Activated B cell treated with CpG ODN at 0.5 μM for 24 hours (primary cell): ENCODE measurements around the gene ABCD4. TPM values are rescaled to one million over a fixed set of nuclear protein-coding genes. Genes with fewer than 3 reads are reported as not detected.
"Not testable (repeated sequence)": the region's sequence is repeated elsewhere in the genome, so short reads cannot be mapped to it uniquely, and the experiment has no call there.

Experiments
- ATAC-seq: fragments of 200-7000 bp; cut with Tn5 transposase; one replicate; pipeline ENCODE4 v1.10.0; 2021; ENCODE audit warnings: low read depth, mild to moderate bottlenecking, moderate library complexity
- CTCF ChIA-PET: fragments of 350-600 bp; sonication (Branson Sonifier 250); formaldehyde crosslinking; loops from one replicate; lab custom pipeline; 2021; ENCODE audit warnings: antibody characterized with exemption; lab: Charles Lee
- POLR2A ChIA-PET: fragments of 350-600 bp; sonication (Branson Sonifier 250); formaldehyde crosslinking; loops from one replicate; lab custom pipeline; 2021; ENCODE audit warnings: antibody characterized with exemption; lab: Charles Lee
- DNase-seq: peaks from one replicate; pipeline ENCODE4 v3.0.0; 2022
- H3K27ac Mint-ChIP-seq: one replicate; pipeline ENCODE4 v1.8.0; 2020; ENCODE audit warnings: mixed read lengths
- H3K27me3 Mint-ChIP-seq: one replicate; pipeline ENCODE4 v1.8.0; 2021; ENCODE audit warnings: mixed read lengths
- H3K36me3 Mint-ChIP-seq: one replicate; pipeline ENCODE4 v1.8.0; 2021; ENCODE audit warnings: low read depth, mixed read lengths
- H3K4me1 Mint-ChIP-seq: one replicate; pipeline ENCODE4 v1.8.0; 2021; ENCODE audit warnings: mixed read lengths
- H3K4me3 Mint-ChIP-seq: one replicate; pipeline ENCODE4 v1.8.0; 2020; ENCODE audit warnings: mild to moderate bottlenecking, mixed read lengths
- H3K9me3 Mint-ChIP-seq: one replicate; pipeline ENCODE4 v1.8.0; 2020; ENCODE audit warnings: mixed read lengths
- CTCF ChIP-seq: fragments of 200-600 bp; IDR thresholded peaks from one replicate; pipeline ENCODE4 v1.8.0; 2022; ENCODE audit warnings: antibody characterized with exemption, mild to moderate bottlenecking
- intact Hi-C: fragments of 100-400 bp; cut with micrococcal nuclease; formaldehyde crosslinking; loops from one replicate; pipeline ENCODE4 v1.15.1; 2024
- total RNA-seq: library from RNA; stranded (reverse); gene quantifications from 2 replicates; pipeline ENCODE4 v1.2.3, GENCODE V29; 2022

The ABCD4 gene
- total RNA-seq, 1 donor from 2014 or later: 78.4 TPM

DNA sequence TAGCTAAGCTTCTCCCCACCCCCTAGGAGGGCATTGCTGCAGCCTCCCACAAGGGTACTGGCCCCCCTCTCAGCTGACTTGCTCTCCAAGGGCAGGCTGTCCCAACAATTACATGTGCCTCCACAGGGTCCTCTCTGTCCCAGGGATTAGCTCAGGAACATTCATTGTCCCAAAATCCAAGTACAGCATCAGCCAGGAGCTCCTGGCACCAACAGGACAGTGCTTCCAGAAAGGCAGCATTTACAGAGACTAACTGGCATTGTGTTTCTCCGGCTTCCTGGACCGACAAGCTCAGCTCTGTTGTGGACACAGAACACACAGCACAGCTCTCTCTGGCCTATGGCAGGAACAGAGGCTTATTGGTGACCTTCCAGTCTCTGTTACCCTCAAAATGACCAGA lies 21.7 kb downstream of the ABCD4 start:
- DNase-seq: no peak
- no peak for TF ChIP-seq CTCF
- ChIA-PET CTCF (no interaction called here), POLR2A (no interaction called here)
- peaks cover 10% of the 10 kb centered on the region for H3K9me3 Mint-ChIP-seq
- H3K27me3 Mint-ChIP-seq: no peaks in the 10 kb centered on the region
- intact Hi-C loops: no loop called here
- peaks cover 37% of the 10 kb centered on the region for H3K36me3 Mint-ChIP-seq
- H3K4me1 Mint-ChIP-seq: peaks cover 2% of the 10 kb centered on the region
- no peak for ATAC-seq
- H3K27ac Mint-ChIP-seq: no peak overlapping the region
- no peak overlapping the region for H3K4me3 Mint-ChIP-seq

DNA sequence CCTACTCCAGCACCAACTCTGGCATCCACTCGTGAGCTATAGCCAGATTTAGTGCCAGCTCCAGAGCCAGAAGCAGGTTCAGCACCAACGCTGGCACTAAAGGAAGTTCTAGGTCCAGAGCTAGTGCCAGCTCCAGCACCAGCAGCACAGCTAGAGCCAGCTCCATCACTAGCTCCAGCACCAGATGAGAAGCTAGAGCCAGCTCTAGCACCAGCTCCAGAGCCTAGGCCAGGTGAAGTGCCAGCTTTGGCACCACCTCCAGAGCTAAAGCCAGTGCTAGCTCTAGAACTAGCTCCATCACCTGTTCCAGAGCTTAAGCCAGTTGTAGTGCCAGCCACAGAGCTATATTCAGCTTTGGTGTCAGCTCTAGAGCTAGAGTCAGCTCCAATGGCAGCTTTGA lies 24.7 kb downstream of the ABCD4 start:
- DNase-seq (no peak), ATAC-seq (no peak)
- ChIA-PET CTCF (interaction anchor here (0.8 kb wide), 1 partner anchor 9 kb away, joined by 3 read pairs; no protein-coding TSS in a partner anchor), POLR2A (no interaction called here)
- H3K36me3 Mint-ChIP-seq: peaks cover 16% of the 10 kb centered on the region
- H3K4me3 Mint-ChIP-seq: no peak overlapping the region
- TF ChIP-seq CTCF: no peak
- H3K9me3 Mint-ChIP-seq: peaks cover 10% of the 10 kb centered on the region
- H3K27me3 Mint-ChIP-seq: no peaks in the 10 kb centered on the region
- no peak overlapping the region for H3K27ac Mint-ChIP-seq
- intact Hi-C loops: no loop called here
- H3K4me1 Mint-ChIP-seq: peaks cover 2% of the 10 kb centered on the region

- CTCF ChIA-PET: no interaction called here
- no peak for ATAC-seq
- POLR2A ChIA-PET: no interaction called here
- H3K4me3 Mint-ChIP-seq: no peak overlapping the region
- peaks cover 2% of the 10 kb centered on the region for H3K36me3 Mint-ChIP-seq
- peaks cover 4% of the 10 kb centered on the region for H3K27me3 Mint-ChIP-seq
- peaks cover 2% of the 10 kb centered on the region for H3K4me1 Mint-ChIP-seq
- TF ChIP-seq CTCF: no peak
- peaks cover 6% of the 10 kb centered on the region for H3K9me3 Mint-ChIP-seq
- H3K27ac Mint-ChIP-seq: no peak overlapping the region
- intact Hi-C loops: no loop called here
- no peak for DNase-seq
Measured at GRCh38 chr14:74275241-74275841, 27.4 kb downstream of the ABCD4 start.

- Mint-ChIP-seq H3K4me3 (no peak overlapping the region), H3K27me3 (peaks cover 9% of the 10 kb centered on the region), H3K4me1 (no peaks in the 10 kb centered on the region), H3K36me3 (no peaks in the 10 kb centered on the region), H3K9me3 (no peaks in the 10 kb centered on the region), H3K27ac (no peak overlapping the region)
- ChIA-PET POLR2A (no interaction called here), CTCF (no interaction called here)
- DNase-seq (no peak), ATAC-seq (no peak)
- intact Hi-C loops: no loop called here
- TF ChIP-seq CTCF: no peak
Measured at GRCh38 chr14:74271365-74271764, 31.4 kb downstream of the ABCD4 start.

DNA sequence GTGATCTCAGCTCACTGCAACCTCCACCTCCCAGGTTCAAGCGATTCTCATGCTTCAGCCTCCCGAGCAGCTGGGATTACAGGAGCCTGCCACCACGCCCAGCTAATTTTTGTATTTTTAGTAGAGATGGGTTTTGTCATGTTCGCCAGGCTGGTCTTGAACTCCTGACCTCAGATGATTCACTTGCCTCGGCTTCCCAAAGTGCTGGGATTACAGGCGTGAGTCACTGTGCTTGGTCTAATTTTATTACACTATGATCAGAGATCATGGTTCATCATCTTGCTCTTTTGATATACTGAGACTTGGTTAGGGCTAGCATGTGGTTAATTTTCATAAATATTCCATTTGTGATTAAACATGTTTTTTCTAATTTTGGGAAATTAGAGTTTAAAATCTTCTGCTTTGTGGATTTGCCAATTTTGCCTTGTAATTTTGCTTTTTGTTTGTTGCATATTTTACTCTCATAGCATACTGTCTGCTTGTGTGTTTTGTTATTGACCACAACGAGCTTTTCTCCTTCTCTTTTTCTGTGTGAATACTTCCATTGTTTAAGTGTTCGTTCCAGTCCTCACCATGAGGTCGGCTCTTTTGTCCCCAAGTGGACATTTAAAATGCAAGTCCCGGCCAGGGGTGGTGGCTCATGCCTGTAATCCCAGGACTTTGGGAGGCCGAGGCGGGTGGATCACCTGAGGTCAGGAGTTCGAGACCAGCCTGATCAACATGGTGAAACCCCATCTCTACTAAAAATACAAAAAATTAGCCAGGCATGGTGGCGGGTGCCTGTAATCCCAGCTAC lies 32.2 kb downstream of the ABCD4 start:
- ATAC-seq, H3K9me3 Mint-ChIP-seq, intact Hi-C loops, H3K4me1 Mint-ChIP-seq, DNase-seq, H3K36me3 Mint-ChIP-seq, H3K4me3 Mint-ChIP-seq, CTCF ChIA-PET, H3K27ac Mint-ChIP-seq, H3K27me3 Mint-ChIP-seq: not testable (repeated sequence)
- POLR2A ChIA-PET: interaction anchor here (0.6 kb wide), 2 partner anchors 118 to 169 kb away, joined by 4 to 5 read pairs; no protein-coding TSS in a partner anchor
